HG03039 (cell line): ENCODE results near the gene LRP1B.

Experiments
- ATAC-seq: cut with Tn5 transposase; IDR thresholded peaks from one replicate; pipeline ENCODE4 v1.9.1; 2021; ENCODE audit warnings: mild to moderate bottlenecking, moderate library complexity; ENCODE audit not compliant: unreplicated experiment

The LRP1B gene

GRCh38 chr2:141782574-141782973, 348.2 kb downstream of the LRP1B start:
- ATAC-seq: no peak

DNA sequence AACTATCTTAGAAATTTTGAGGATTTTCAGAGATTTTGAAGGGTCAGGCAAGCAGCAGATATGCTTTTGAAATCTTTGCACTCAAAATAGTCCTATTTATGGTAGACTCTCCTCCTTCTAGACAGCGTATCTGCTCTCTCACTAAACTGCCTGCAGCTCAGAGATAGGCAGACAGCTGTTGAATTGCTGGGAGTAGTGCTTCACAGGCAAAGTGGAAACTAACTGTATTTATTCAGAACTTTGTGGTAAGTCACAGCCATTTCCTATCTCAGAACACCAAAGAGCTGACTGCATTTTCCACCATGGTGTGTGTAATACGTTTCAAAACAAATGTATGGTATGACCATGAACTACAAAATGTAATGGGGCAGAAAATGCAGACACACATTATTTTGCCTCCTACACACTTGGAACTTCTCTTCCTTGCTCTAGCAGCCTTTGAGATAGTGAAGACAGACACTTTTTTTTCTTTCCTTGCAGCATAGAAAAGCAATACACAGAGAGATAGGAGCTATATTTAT, 352.4 kb downstream of the LRP1B start:
- no peak for ATAC-seq

- ATAC-seq: no peak
These were observed 360.3 kb downstream of the LRP1B start for GRCh38 chr2:141770530-141770929.

DNA sequence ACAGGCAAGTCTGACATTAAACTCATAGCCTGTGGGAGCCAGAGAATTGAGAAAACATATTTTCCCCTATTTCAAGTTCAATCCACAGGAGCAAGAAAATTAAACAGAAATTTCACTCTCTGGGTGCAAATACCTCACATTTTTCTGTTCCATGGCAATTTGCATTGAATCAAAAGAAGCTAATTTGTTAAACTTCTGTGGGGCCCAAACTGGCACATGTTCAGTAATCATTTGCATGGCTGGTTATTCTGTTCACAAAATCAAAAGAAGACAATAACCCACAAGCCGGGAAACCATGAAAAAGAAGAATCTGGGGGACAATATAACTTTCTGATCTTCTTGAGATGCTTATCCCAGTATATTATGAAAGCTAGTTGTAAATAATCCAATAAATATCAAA, 363.1 kb downstream of the LRP1B start:
- ATAC-seq: no peak

DNA sequence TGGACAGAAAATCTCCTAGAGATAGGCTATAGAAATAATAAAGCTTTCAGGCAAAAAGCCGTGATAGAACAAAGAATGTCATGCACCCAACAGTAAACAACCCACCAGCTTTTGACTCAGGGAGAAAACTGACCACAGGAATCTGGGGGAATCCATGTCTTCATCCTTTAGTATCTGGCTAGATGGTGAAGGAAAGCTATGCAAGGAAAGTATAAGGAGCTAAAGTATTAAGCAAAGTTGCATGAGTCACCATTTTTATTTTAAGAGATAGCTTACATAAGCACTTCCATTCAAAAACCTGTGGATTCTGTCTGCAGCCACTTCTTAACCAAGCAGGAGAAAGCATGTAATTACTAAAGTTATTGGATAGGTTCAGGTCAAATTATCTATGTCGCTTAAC, 363.8 kb downstream of the LRP1B start:
- no peak for ATAC-seq

GRCh38 chr2:141766225-141766624, 364.6 kb downstream of the LRP1B start:
- no peak for ATAC-seq

GRCh38 chr2:141748616-141749015, 382.2 kb downstream of the LRP1B start:
- ATAC-seq: no peak

DNA sequence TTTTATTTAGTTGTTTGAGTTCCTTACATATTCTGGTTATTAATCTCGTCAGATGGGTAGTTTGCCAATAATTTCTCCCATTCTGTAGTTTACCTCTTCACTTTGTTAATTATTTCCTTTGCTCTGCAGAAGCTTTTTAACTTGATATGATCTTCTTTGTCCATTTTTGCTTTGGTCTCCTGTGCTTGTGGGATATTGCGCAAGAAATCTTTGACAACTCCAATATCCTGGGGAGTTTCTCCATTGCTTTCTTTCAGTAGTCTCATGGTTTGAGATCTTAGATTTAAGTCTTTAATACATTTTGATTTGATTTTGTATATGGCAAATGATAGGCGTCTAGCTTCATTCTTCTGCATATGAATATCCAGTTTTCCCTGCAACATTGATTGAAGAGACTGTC, 389.2 kb downstream of the LRP1B start:
- ATAC-seq: no peak

DNA sequence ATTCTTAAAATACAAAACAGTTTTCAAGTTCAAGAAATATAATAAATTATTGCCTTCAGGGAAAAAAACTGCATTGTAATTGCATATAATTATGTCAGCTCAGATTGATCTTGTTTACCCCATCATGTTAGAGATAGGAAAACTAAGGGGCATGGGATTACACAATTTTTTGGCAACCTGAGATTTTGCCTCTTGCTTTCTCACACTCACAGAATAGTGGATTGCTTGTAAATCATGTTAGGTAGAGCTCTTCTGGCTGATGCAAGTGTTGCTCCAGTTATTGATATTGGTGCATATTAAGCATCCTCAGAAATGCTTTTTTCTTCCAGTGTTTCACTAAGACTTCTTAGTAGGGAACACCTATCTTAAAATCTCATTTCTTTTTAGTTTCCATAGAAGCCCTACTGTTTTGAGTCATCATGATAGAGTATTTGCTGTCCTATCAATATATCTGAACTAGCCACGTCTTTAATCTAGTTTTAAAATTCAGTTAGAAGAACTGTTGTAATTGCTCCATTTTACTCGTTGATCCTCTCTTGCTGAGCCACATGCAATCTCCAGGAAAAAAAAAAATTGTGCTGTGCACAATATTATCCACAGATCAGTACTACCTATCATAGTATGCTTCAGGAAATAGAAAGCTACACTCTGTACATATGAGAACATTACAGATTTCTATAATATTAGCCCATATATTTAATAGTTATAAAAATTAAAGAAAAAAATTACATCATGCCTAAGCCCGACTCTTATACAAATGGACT, 393.1 kb downstream of the LRP1B start:
- no peak for ATAC-seq

DNA sequence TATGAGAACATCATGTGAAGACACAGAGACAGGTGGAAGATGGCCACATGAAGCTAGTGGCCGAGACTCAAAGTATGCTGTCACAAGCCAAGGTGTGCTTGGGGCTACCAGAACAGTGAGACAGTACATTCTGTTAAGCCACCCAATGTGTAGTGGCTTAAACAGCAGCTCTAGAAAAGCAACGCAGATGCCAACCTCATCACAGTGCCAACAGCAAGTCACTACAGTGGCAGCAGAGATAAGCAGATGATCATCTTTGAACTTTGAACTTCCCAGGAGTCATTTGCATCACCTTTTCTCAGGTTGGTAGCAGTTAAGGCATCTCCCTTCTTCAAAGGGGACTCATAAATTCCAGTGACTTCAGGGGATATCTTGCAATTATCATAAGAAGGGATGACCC, 394.4 kb downstream of the LRP1B start:
- no peak for ATAC-seq

DNA sequence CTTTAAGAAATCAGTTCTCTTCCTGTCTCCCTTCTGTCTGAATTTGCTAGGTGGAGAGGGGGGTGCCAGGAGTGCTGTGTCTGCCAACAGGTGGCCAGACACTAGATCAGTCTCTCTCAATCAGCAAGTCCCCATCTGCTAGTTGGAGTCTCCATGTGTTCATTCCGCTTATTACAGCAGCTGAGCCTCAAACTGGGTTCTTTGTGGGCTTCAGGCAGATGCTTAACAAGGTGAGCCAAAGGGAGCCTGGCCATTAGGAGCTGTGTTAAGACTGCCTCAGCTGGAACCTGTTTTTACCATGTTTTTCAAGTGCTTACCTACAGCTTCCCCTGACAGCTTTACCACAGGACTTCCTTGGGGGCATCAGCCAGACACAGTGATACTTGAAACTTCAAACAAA, 401.9 kb downstream of the LRP1B start:
- no peak for ATAC-seq

- no peak for ATAC-seq
These were observed 402.7 kb downstream of the LRP1B start for GRCh38 chr2:141728142-141728541.

DNA sequence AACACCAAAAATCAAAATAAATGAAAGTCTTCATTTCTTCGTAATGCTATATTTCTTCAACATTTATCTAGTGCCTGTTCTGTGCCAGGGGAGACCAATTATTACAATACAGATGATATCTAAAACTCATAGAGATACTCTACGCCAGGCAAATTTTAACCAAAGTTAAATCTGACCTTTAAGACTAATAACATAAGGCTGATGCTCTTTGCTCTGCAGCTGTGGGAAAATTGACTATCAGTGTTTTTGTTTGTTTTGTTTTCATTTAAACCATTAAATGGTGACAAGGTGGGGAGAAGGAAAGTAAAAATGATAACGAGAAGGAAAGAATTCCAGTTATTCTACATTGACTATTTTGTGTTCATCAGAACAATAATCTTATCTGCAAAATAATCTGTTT, 406.4 kb downstream of the LRP1B start:
- ATAC-seq: no peak

GRCh38 chr2:141723814-141724213, 407.0 kb downstream of the LRP1B start:
- ATAC-seq: no peak

DNA sequence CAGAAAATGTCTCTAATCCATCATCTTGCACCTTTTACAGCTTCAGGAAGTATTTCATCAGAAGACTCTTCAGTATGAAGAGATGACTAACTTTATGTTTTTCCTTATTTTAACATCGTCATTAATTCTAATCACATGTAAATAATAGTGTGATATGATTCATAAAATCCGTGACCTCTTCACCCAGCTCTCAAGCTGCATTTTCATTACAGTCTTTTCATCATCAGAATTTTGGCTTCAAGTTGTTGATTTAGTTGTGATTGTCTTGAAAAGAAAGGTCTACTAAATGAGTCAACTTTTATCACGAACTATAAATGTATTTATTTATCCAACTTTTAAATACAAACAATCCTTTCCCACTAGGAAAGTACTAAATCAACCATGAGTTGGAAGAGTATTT, 410.3 kb downstream of the LRP1B start:
- ATAC-seq: no peak

DNA sequence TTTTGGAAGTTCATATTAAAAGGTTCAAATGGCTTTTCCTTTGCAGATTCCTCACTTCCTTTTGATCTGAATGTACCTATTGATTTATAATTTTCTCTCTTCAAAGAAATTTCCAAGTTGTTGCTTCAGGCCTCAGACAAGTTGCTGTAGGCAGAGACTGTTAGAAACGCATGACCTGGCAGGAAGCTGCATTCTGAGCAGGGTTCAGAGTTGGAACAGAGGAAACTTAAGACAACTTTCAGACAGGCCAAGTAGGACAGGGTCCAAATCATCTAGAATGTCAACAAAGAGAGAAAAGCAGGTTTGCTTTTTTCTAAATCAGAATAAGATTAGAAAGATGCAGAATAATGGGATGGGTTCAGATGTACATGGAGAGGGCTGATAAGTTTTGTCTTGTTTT, 416.3 kb downstream of the LRP1B start:
- no peak for ATAC-seq

DNA sequence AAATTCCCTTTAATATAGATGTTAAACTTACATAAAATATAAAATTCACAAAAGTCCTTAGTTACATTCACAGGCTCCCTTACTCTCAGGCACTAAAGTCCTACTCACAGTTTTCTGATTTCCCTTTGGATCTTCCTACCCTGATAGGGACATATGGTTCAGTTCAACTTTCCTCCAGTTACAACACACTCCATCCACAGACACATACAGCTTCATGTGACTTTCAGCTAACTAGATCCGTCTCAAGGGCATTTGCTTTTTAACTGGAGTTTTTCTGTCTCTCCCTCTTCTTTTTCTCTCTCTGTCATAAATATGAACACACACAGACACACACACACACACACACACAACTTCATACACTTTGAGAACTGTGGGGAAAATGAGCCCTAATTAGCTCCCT, 419.2 kb downstream of the LRP1B start:
- ATAC-seq: no peak

GRCh38 chr2:141710589-141711239, 420.1 kb downstream of the LRP1B start:
- ATAC-seq: no peak

DNA sequence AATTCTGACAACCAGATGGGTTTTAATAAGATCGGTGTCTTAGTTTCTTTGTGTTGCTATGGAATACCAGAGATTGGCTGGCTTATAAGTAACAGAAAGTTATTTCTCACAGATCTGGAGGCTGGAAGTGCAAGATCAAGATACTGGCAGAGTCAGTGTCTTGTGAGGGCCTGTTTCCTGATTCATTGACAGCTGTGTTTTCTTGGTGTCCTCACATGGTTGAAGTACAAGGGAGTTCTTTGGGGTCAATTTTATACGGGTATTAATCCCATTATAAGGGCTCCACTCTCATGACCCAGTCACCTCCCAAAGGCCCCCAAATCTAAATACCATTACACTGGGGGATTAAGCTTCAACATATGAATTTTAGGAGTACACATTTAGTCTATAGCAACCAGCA, 421.1 kb downstream of the LRP1B start:
- ATAC-seq: no peak

GRCh38 chr2:141707486-141707885, 423.3 kb downstream of the LRP1B start:
- no peak for ATAC-seq

GRCh38 chr2:141704541-141704940, 426.3 kb downstream of the LRP1B start:
- ATAC-seq: no peak

DNA sequence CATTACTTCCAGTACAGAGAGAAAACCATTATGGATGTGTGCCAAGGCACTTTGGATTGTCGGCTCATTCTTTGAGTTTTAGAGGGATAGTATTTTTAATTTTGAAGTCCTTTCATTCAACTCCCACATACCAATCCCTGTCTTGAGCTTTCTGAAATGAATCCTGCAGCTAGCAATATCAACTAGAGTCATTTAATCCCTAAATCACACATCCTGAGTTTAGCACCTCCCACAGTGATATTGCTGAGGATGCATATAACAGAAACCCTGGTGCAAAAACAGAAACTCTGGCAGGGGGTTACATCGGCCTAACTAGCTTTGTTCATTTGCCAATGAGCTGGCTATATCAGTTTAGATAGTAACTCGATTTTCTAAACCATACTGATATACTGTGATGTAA, 427.3 kb downstream of the LRP1B start:
- no peak for ATAC-seq
